Measurements from ENCODE around the gene ZNF202.

The ZNF202 gene

GRCh38 chr11:123682696-123683410 lies 58.6 kb downstream of the ZNF202 start:
- Histone ChIP-seq H3K23ac (ENCODE audit: low read length) (no peak overlapping the region), H2BK120ac (ENCODE audit: low read depth, low read length) (no peak overlapping the region), H3K4ac (ENCODE audit: low read depth, low read length) (no peak overlapping the region), H3K27me3 (ENCODE audit: insufficient read depth, low read length, poor library complexity) (no peaks in the 10 kb centered on the region), H3K4me1 (ENCODE audit: control insufficient read depth, low read depth, low read length) (no peaks in the 10 kb centered on the region), H3K27ac (ENCODE audit: low read depth, low read length) (no peak overlapping the region), H3K4me3 (ENCODE audit: low read length) (no peak overlapping the region), H4K8ac (ENCODE audit: low read depth, low read length) (no peak overlapping the region), H3K36me3 (ENCODE audit: control insufficient read depth, insufficient read depth, low read length) (no peaks in the 10 kb centered on the region), H3K9ac (ENCODE audit: low read length) (no peak overlapping the region), H3K56ac (ENCODE audit: low read length) (no peak overlapping the region), H3K79me2 (ENCODE audit: control insufficient read depth, insufficient read depth, low read length) (no peaks in the 10 kb centered on the region), H3K4me2 (ENCODE audit: low read length) (no peak overlapping the region), H2AK5ac (ENCODE audit: low read length) (no peak overlapping the region), H2BK15ac (replicated peaks; ENCODE audit: low read depth) (no peak overlapping the region), H3K79me1 (ENCODE audit: low read length) (no peaks in the 10 kb centered on the region), H2BK5ac (ENCODE audit: low read length) (no peak overlapping the region), H3K18ac (ENCODE audit: low read length) (no peak overlapping the region), H4K5ac (ENCODE audit: low read length) (no peak overlapping the region)
- WGBS (ENCODE audit: extremely low coverage, insufficient coverage, low lambda C conversion rate) = no CpG with 5 or more reads among the region's 5 CpGs
- DNase-seq = no peak

- Histone ChIP-seq H2AK5ac (ENCODE audit: low read length) (no peak overlapping the region), H4K8ac (ENCODE audit: low read depth, low read length) (no peak overlapping the region), H3K4ac (ENCODE audit: low read depth, low read length) (no peak overlapping the region), H3K56ac (ENCODE audit: low read length) (no peak overlapping the region), H3K79me2 (ENCODE audit: control insufficient read depth, insufficient read depth, low read length) (no peaks in the 10 kb centered on the region), H3K4me1 (ENCODE audit: control insufficient read depth, low read depth, low read length) (no peaks in the 10 kb centered on the region), H2BK15ac (replicated peaks; ENCODE audit: low read depth) (no peak overlapping the region), H3K79me1 (ENCODE audit: low read length) (no peaks in the 10 kb centered on the region), H3K23ac (ENCODE audit: low read length) (no peak overlapping the region), H4K5ac (ENCODE audit: low read length) (no peak overlapping the region), H2BK120ac (ENCODE audit: low read depth, low read length) (no peak overlapping the region), H3K4me3 (ENCODE audit: low read length) (no peak overlapping the region), H3K36me3 (ENCODE audit: control insufficient read depth, insufficient read depth, low read length) (no peaks in the 10 kb centered on the region), H2BK5ac (ENCODE audit: low read length) (no peak overlapping the region), H3K27ac (ENCODE audit: low read depth, low read length) (no peak overlapping the region), H3K9ac (ENCODE audit: low read length) (no peak overlapping the region), H3K4me2 (ENCODE audit: low read length) (no peak overlapping the region), H3K27me3 (ENCODE audit: insufficient read depth, low read length, poor library complexity) (no peaks in the 10 kb centered on the region), H3K18ac (ENCODE audit: low read length) (no peak overlapping the region)
- DNase-seq = no peak
- WGBS (ENCODE audit: extremely low coverage, insufficient coverage, low lambda C conversion rate) = no CpG with 5 or more reads among the region's 2 CpGs
Measured at GRCh38 chr11:123681030-123681429, 60.4 kb downstream of the ZNF202 start.

GRCh38 chr11:123678246-123678645 lies 63.2 kb downstream of the ZNF202 start:
- Histone ChIP-seq H3K4me2 (ENCODE audit: low read length) (no peak overlapping the region), H3K4ac (ENCODE audit: low read depth, low read length) (no peak overlapping the region), H4K8ac (ENCODE audit: low read depth, low read length) (no peak overlapping the region), H3K36me3 (ENCODE audit: control insufficient read depth, insufficient read depth, low read length) (no peaks in the 10 kb centered on the region), H3K79me1 (ENCODE audit: low read length) (no peaks in the 10 kb centered on the region), H3K27ac (ENCODE audit: low read depth, low read length) (no peak overlapping the region), H4K5ac (ENCODE audit: low read length) (no peak overlapping the region), H3K4me3 (ENCODE audit: low read length) (no peak overlapping the region), H2BK120ac (ENCODE audit: low read depth, low read length) (no peak overlapping the region), H3K4me1 (ENCODE audit: control insufficient read depth, low read depth, low read length) (no peaks in the 10 kb centered on the region), H3K56ac (ENCODE audit: low read length) (no peak overlapping the region), H2BK5ac (ENCODE audit: low read length) (no peak overlapping the region), H3K18ac (ENCODE audit: low read length) (no peak overlapping the region), H3K23ac (ENCODE audit: low read length) (no peak overlapping the region), H3K79me2 (ENCODE audit: control insufficient read depth, insufficient read depth, low read length) (no peaks in the 10 kb centered on the region), H2BK15ac (replicated peaks; ENCODE audit: low read depth) (no peak overlapping the region), H3K9ac (ENCODE audit: low read length) (no peak overlapping the region), H2AK5ac (ENCODE audit: low read length) (no peak overlapping the region), H3K27me3 (ENCODE audit: insufficient read depth, low read length, poor library complexity) (no peaks in the 10 kb centered on the region)
- no CpG with 5 or more reads among the region's 2 CpGs for WGBS (ENCODE audit: extremely low coverage, insufficient coverage, low lambda C conversion rate)
- no peak for DNase-seq

- H4K8ac ChIP-seq (ENCODE audit: low read depth, low read length) = no peak overlapping the region
- no peak for DNase-seq
- WGBS (ENCODE audit: extremely low coverage, insufficient coverage, low lambda C conversion rate) = no CpG with 5 or more reads among the region's 2 CpGs
Measured at GRCh38 chr11:123677510-123677909, 64.0 kb downstream of the ZNF202 start.

GRCh38 chr11:123674297-123674696 lies 67.2 kb downstream of the ZNF202 start:
- Histone ChIP-seq H3K4me2 (ENCODE audit: low read length) (no peak overlapping the region), H3K9ac (ENCODE audit: low read length) (no peak overlapping the region), H2BK15ac (replicated peaks; ENCODE audit: low read depth) (no peak overlapping the region), H2BK120ac (ENCODE audit: low read depth, low read length) (no peak overlapping the region), H3K18ac (ENCODE audit: low read length) (no peak overlapping the region), H3K27me3 (ENCODE audit: insufficient read depth, low read length, poor library complexity) (no peaks in the 10 kb centered on the region), H3K27ac (ENCODE audit: low read depth, low read length) (no peak overlapping the region), H3K23ac (ENCODE audit: low read length) (no peak overlapping the region), H3K4ac (ENCODE audit: low read depth, low read length) (no peak overlapping the region), H2BK5ac (ENCODE audit: low read length) (no peak overlapping the region), H3K4me1 (ENCODE audit: control insufficient read depth, low read depth, low read length) (no peaks in the 10 kb centered on the region), H4K5ac (ENCODE audit: low read length) (no peak overlapping the region), H3K56ac (ENCODE audit: low read length) (no peak overlapping the region), H3K4me3 (ENCODE audit: low read length) (no peak overlapping the region), H2AK5ac (ENCODE audit: low read length) (no peak overlapping the region), H3K79me1 (ENCODE audit: low read length) (no peaks in the 10 kb centered on the region), H4K8ac (ENCODE audit: low read depth, low read length) (no peak overlapping the region), H3K36me3 (ENCODE audit: control insufficient read depth, insufficient read depth, low read length) (no peaks in the 10 kb centered on the region), H3K79me2 (ENCODE audit: control insufficient read depth, insufficient read depth, low read length) (no peaks in the 10 kb centered on the region)
- no CpG with 5 or more reads among the region's 2 CpGs for WGBS (ENCODE audit: extremely low coverage, insufficient coverage, low lambda C conversion rate)
- no peak for DNase-seq

More at GRCh38 chr11:123677510-123677909, 64.0 kb downstream of the ZNF202 start:
- Histone ChIP-seq H2BK5ac (ENCODE audit: low read length) (no peak overlapping the region), H2BK15ac (replicated peaks; ENCODE audit: low read depth) (no peak overlapping the region), H3K56ac (ENCODE audit: low read length) (no peak overlapping the region), H3K36me3 (ENCODE audit: control insufficient read depth, insufficient read depth, low read length) (no peaks in the 10 kb centered on the region), H3K4me3 (ENCODE audit: low read length) (no peak overlapping the region), H3K9ac (ENCODE audit: low read length) (no peak overlapping the region), H3K27me3 (ENCODE audit: insufficient read depth, low read length, poor library complexity) (no peaks in the 10 kb centered on the region), H3K79me2 (ENCODE audit: control insufficient read depth, insufficient read depth, low read length) (no peaks in the 10 kb centered on the region), H2BK120ac (ENCODE audit: low read depth, low read length) (no peak overlapping the region), H3K4me2 (ENCODE audit: low read length) (no peak overlapping the region), H3K18ac (ENCODE audit: low read length) (no peak overlapping the region), H3K79me1 (ENCODE audit: low read length) (no peaks in the 10 kb centered on the region), H3K4ac (ENCODE audit: low read depth, low read length) (no peak overlapping the region), H3K23ac (ENCODE audit: low read length) (no peak overlapping the region), H3K27ac (ENCODE audit: low read depth, low read length) (no peak overlapping the region), H4K5ac (ENCODE audit: low read length) (no peak overlapping the region), H3K4me1 (ENCODE audit: control insufficient read depth, low read depth, low read length) (no peaks in the 10 kb centered on the region), H2AK5ac (ENCODE audit: low read length) (no peak overlapping the region)

Data from mesendoderm (in vitro differentiated cells).